ENCODE data around the gene ME3.
A peak's percentile ranks its signal among the peaks of the same experiment; 100 is the strongest.

The ME3 gene

DNA sequence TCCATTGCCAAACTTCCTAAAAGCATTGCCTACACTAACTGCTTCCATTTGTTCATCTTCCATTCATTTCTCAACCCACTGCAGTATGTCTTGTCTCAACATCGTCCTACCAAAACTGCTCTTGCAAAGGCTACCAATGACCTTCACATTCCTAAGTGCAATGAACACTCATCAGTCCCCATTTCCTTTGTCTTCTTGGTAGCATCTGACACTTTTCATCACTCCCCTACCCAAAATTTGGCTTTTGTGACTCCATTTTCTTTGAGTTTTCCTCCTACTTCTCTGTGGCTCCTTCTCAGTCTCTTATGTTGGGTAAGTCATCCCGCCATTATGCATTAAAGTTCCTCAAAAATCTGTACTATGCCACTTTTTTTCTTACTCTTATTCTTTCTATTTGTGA lies 162.3 kb downstream of the ME3 start:
- no peak for DNase-seq

DNA sequence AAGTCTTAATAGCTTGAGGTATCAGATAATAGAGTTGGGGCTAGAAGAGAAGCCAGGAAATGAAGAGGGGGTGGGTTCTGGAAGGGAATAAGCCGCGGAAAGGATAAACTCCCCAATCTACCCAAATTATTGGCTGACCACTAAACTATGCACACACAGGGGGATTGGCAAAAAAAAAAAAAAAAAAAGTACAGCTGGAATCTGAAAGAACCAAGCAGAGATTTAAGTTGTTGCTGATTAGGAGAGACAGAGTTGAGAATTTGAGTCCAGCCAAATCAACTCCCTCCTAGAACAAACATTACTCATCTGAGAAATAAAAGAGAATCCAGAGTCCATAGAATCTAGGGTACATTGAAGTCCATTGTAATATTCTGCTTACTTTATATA lies 162.8 kb downstream of the ME3 start:
- no peak for DNase-seq

DNA sequence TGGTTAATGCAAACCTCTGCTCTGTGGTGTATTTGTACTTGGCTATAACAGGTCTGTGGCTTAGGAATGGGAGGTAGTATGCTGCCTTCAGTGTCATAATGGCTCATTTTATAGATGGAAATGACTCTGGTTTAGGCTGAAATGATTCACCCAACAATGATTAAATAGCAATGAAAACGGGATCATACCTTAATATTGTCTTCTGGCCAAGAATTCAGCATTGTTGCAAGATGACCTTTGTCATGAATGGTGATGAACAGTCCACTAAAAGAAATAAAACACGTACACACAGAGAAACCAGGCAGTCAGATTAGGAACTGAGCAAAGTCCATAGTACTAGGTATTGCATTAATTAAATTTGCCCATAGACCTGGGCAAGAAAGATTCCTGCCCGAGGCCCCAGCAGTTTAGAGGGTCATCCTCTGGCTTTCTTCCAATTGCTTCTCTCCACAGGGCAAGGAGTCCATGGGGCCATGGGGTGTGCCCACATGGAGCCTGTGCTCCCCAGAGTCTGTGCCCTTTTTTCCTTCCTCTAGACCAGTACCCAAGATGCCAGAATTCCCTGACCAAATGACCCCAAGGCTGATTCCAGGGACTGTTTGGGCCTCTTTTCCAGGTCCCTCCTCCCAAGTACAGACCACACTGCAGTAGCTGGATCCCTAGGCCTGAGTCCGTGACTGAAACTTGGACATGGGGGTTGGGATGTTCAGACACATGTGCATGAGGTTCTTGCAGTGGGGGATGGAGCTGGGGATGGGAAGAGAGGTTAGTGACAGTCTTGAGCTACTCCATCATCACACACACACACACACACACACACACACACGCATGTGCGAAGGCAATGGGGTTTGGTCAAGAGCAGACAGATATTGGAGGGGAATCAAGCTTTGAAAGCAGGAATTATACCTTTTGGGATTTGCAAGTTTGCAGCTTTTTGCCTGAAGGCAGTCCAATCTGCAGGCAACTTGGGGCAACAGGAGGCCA lies 163.5 kb downstream of the ME3 start:
- DNase-seq = no peak

DNA sequence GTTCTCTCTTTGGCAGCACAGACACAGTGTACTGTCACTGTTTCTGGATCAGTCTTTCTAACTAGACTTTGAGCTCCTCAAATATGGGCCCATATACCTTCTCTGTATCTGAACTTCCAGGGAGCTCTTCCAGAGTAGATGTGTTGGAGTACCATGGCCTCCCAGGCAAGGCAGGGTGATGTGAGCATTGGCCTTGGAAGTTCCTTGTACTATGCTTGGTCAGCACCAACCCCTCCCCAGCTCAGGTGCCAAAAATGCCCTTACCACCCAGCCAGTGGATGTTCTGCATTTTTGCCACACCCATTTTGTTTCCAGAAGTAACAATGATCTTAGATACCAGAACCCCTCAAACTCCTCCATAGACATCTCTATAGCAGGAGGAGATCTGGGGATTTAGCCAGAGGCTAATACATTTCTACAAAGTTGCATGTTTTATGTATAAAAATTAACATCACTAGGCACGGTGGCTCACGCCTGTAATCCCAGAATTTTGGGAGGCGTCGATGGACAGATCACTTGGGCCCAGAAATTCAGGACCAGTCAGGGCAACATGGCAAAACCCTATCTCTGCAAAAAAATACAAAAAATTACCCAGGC lies 165.1 kb downstream of the ME3 start:
- no peak for DNase-seq

DNA sequence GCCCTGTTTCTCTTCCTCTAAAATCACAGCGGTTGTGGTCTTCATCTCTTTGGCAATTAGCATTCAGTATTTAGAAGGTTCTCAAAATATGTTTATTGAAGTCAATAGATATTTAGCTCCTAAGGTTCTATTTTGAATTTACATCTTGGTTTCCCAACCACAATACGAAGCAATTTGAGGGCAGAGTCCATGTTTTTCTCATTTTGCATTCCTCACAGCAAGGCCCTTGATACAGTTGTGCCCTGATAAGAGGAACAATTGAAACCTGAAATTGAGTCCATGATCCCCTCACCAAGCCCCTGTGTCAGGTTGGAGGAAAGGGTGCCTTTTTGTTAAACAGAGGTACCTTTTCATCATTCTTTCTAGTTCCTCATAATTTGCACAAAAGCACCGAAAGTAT lies 166.2 kb downstream of the ME3 start:
- no peak for DNase-seq

DNA sequence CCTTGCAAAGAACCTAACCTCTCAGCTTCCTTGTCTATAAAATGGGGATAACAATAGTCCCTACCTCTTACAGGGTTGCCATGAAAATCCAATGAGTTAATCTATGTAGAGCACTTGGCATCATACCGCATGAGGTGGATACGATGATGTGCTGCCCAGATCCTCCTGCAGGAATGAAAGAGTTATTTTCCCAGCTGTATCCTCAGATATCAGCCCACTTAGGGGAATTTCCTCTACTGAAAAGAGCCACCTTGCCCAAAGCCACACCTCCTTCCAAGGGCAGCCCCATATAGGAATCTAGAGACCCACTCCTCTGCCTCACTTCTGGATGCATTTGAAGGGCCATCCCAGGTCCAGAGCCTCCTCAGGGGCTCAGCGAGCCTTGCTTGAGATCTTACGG lies 169.3 kb downstream of the ME3 start:
- DNase-seq = no peak

DNA sequence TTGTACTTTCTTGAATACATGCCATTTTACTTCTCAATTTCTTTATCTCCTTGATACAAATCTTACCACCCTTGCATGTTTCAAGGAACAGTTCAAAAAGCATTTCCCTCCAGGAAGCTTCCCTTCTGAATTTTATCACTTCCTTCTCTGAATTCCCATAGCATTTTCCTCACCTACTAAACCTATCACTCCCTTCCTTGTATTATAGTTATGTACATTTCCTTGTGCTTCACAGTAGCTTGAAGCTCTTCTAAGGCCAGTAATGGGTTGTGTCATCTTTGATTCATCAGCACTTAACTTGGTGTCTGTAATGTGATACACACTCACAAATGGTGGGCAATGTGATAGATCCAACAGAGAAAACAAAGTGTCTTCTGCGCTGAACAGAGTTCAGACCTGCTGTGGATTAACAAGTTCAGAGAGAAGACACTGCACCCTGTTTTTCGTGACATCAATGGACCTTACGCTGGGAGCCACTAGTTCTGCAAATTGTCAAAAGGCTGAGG lies 170.2 kb downstream of the ME3 start:
- no peak for DNase-seq

DNA sequence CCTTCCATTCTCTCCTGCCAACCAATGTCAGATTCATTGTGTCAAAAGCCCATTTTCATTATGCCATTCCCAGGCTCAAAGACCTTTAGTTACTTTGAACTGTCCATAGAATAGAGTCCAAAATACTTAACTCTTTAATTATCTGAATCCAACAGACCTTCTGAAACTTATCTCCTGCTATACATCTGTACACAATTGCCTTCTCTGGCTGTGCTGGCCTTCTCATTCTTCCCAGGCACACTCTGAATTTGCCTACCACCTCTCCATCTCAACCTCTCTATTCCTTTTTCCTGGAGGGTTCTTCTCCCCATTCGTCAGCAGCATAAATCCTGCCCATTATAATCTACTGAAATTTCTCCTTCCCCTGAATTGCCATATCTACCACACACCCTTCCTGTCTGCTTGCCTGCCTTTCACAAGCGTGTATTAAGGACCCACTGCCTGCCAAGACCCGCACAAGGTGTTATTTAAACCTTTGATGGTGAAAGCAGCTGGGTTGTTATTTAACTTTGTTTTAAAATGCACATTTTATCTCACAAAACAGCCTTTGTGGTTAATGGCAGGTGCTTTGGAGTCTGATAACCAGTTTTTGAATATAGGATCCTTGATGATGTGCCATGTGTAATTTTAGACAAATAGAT lies 171.8 kb downstream of the ME3 start:
- no peak for DNase-seq

DNA sequence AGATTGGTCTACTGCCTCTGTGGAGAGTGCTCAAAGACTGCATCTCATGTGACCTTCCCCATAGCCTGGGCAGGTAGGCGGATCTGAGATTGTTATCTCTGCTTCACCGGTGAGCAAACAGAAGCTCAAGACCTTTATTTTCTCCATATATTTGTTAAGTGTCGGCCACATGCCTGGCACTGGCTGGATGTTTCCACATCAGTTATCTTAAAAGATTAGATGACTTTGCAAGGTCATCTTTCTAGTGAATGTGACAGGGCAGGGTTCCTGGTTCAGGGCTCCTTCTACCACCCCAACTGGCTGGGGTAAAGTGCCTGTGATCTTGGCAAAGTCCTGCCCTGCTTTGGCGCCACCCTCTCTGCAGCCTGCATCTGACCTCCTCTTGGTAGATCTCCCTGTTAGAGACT lies 172.7 kb downstream of the ME3 start:
- DNase-seq = no peak

DNA sequence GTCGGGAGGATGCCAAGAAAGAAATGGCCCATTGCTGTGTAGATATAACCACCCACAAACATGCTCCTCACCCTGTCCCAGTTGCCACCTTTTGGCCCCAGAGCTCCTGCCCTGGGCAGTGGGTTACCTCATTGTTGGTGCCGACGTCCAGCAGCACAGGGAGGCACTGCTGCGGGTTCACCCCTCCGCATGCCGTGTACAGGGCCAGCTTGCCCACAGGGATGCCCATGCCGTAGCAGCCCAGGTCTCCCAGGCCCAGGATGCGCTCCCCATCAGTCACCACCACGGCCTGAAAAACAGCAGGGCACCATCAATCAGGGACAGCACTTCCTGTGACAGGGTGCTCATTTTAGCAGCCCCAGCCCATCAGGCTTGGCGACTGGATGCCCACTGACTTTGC lies 174.6 kb downstream of the ME3 start:
- no peak for DNase-seq

DNA sequence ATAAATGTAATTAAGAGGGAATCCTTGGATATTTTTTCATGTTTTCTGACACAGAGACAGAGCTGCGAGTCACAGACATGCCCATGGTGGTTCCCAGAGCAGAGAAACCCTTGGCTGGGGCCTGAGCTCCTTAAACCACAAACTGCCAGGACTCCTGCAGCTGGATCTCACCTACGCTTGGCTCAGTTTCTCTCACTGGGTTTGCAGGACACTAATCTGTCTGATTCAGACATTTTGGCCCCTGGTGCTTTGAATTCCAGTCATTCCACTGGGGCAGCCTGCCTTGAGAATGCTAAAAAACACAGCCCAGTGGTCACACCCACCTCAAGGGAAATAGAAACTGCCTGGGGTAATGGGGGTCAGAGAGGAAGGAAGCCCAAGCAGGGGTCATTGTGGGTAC lies 175.1 kb downstream of the ME3 start:
- DNase-seq = no peak

DNA sequence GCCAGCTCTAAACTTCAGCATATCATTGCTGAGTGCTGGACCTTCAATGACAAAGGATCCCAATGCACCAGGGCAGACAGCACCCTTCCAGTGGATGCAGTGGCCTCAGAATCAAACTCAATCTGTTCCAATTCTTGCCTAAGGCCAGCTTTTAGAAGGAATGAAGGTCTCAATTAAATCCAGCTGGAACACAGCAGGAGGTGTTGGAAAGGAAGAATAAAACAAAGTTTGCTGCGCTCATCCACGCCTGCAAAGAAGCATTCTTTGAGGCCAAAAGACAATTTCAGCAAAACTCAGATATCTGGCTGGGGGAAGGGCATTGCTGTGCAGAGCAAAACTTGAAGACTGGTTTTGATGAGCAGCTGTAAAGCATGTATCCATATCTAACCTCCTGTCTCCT lies 177.1 kb downstream of the ME3 start:
- DNase-seq = no peak

DNA sequence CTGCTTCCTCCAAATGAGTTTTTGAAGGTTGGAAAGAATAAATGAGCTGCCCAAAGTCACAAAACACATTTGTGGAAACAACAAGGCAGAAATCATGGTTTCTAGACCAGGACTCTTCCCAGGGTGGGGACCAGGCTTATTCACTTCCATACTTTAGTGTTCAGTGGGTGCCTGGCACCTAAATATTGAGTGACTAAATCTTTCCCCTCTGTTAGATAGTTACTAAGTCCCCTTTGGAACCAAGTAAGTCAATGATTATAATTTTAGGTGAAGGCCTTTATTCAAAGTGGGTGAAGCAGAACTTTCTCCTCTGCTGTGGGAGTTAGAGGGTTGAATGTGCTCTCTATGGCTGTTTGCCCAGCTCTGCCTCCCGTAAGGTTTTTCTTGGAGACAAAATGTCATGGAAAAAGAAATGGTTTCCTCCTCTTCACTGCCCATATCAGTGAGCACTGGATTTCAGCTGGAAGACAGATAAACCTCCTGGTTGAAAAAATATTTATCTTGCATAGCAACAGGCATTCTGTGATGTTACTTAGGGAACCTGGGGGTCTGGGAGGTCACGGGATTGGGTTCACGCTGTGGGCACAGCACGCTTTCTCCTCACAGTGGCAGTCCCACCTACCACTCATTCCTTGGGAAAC lies 179.9 kb downstream of the ME3 start:
- DNase-seq = no peak

DNA sequence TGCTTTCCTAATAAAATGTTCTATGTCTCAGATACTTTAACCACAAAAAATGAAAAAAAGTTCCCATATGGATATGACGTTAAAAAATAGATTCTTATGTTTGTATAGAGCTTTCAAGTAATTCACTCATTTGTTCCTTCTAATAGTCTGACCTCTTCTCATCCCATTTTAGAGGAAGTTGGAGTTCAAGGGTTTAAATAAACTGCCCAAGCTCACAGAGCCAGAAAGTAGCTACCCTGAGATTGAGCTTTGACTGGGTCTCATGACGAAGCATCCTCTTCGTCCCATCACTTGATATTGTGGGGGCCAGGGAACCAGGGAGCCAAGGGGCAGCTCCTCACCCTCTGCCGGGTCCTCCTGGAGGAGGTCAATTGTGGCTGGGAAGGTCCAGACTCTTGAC lies 181.4 kb downstream of the ME3 start:
- DNase-seq = no peak

DNA sequence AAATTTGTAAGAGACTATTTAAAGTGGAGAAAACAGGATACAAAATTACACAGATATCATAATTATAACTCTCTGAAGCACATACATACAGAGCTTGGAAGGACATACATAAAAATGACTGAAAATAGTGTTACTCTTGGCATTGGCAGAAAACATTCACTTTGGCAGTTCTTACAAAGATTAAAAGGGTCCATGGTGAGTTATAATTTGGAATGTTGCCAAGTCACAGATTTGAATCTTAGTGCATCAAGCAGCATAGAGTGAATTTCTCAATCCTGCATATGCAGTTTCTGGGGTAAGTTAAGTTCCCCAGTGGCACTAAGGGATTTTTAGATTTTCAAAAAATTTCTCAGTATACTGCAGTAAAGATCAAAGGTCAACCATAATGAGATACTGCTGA lies 181.8 kb downstream of the ME3 start:
- no peak for DNase-seq

DNA sequence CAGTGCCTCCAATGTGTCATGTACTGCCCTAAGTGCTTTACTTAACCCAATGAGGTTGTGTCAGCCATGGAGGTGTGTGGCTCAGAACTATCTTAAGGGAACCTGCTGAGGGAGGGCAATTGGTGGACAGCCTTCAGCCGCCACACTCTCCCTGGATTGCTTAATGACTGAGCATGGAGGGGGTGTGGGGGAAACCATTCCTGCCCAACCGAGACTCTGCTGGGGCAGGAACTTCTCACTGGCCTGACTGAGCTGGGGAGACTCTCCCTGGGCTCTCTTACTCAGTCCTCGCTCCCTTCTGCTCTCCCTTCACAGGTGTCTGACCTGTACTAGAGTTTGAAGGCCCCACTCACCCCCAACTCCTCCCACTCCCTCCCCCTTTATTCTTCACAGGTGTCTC lies 183.0 kb downstream of the ME3 start:
- no peak for DNase-seq

DNA sequence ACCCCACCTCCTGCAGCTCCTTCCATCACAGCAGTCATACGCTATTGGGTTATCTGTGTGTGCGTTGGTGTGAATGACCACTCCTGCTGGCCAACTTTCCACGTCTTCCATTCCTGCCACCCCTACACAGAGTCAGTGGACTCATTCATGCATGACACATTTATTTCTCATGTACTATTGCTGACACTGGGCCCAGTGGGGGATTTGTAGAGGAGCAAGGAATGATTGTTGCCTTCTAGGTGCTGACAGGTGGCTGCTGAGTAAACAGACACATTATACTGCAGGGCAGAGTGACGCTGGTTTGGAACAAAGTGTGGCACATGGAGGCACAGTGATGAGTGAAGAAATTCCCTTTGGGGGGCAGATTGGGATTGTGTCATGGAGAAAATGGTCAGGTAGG lies 183.9 kb downstream of the ME3 start:
- no peak for DNase-seq

DNA sequence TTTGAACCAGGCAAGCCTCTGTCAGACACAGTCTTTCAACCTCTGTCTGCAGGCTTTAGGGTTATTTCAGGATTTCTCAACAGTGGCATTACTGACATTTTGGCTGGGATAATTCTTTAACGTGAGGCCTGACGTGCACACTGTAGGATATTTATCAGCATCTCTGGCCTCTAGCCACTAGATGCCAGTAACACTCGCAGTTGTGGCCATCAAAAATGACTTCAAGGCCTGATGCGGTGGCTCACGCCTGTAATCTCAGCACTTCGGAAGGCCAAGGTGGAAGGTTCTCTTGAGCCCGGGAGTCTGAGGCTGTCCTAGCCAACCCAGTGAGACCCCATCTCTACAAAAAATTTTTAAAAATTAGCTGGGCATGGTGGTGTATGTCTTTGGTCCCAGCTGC lies 184.7 kb downstream of the ME3 start:
- no peak for DNase-seq

DNA sequence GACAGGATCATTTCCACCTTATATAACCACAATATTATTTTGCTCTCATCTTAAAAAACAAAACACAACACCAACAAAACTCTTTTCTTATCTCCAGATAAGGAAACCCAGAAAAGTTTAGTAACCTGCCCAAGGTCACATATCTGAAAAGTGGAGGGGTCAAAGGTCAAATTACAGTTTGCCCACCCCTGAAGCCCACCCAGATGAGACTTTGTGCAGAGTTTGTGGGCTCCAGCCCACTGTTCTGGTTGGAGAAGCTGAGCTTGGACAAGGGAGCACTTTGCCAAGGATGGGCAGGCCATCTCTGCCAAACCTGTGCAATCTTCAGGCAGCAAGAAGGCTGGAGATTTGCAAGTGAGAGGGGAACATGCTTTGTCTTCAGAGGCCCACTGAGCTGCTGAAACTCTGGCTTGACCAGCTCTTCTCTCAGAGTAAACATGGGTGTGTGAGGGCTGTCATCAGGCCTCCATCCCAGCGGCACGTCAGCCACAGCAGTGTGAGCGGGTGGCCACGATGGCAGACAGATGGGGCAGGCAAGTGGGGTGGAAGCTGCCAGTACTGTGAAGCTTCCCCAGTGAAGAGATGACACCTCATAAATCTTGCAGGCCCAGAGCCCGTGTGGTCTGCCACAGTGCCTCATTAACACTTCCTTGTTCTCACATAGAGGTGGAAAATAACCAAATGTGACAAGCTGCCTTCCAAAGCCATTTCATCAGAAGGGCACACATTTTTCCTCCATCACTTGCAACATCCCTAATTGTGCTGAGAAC lies 186.0 kb downstream of the ME3 start:
- DNase-seq = peak; percentile 50

DNA sequence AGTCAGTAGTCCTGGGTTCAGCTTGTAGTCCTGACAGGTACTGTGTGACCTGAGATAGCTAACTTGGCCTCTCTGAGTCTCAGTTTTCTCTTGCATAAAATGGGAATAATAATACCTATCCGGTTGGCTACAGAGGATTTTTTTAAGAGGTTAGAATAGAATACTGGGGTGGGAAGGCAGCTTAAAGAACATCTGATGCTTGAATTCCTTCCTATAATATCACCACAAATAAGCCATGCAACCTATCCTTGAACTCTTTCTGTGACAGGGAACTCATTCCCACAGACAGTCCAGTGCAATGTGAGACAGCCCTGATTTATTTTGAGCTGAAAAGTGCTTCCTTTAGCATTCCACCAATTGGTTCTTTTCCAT lies 187.6 kb downstream of the ME3 start:
- DNase-seq = no peak

DNA sequence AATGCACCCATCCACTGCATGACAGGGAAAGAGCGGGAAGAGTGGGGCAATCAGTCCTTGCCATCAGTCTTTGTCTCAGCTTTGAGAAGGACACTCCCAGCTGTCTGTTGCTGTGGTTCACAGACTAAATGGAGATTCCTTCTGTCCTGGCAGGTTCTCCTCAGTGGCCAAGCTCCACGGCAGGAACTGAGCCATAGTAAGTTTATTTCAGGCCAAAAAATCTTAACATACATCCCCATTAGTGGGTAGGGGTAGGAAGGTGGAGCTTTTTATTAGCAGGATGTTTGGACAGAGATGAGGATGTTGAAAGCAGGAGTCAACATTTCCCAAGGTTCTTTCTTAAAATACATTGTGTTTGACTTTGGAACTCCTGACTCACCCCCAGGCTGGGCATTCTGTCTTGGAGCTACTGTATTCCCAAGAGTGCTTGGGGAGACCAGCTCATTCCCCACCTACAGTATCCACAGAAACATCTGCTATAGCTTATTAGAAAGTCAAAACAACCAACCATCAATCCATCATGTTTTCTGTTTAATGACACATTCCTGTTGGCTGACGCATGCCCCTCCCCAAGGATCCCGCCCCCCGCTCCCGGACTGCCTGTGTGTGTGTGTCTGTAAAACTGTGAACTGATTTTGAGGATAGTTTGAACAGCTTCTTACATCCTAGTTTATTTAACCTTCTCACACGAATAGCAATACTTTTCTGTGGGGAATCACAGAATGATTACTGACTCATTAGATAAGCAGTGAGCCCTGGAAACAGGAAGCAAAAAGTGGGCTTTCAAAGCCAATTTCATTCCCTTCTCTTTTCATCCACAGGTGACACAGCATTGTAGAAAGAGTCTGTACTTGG lies 188.2 kb downstream of the ME3 start:
- DNase-seq = no peak

DNA sequence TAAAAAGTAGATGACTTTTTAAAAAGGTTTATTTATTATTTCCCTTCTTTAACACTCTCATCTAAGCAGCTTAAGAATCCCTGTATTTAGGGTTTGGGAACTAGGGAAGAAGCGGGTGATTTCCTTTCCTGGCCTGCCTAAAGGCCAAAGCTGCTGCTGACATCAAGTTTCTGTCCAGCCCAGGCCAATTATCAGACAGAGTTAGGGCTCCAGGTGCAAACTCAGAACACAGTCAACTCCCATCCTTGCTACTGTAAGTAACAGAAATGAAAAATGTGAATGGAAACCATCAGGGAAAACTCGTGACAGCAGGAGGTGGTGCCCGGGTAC lies 188.8 kb downstream of the ME3 start:
- no peak for DNase-seq
